ELR (cell line): ENCODE data around the gene DGCR8.
"Not testable (repeated sequence)": the region's sequence is repeated elsewhere in the genome, so short reads cannot be mapped to it uniquely, and the experiment has no call there.

ENCODE experiments used
- DNase-seq: peaks from one replicate; pipeline ENCODE4 v3.0.0-alpha.2; 2015; ENCODE audit warnings: low read depth

DGCR8 gene

GRCh38 chr22:20066617-20067383 is 13.2 kb upstream of the DGCR8 start:
- DNase-seq: no peak

- not testable (repeated sequence) for DNase-seq
Observed at GRCh38 chr22:20067384-20067682, 12.7 kb upstream of the DGCR8 start.

GRCh38 chr22:20068640-20069039 is 11.4 kb upstream of the DGCR8 start:
- no peak for DNase-seq

- DNase-seq: no peak
Observed at GRCh38 chr22:20069331-20070042, 10.6 kb upstream of the DGCR8 start.

- DNase-seq: no peak
Observed at GRCh38 chr22:20071524-20071972, 8.5 kb upstream of the DGCR8 start.

GRCh38 chr22:20076627-20077172 is 3.3 kb upstream of the DGCR8 start:
- no peak for DNase-seq

- DNase-seq: peak; percentile 77
Observed at GRCh38 chr22:20080445-20080775, 369 bp downstream of the DGCR8 start.

- DNase-seq: peak; percentile 84
Observed at GRCh38 chr22:20080776-20081654, 974 bp downstream of the DGCR8 start.

- no peak for DNase-seq
Observed at GRCh38 chr22:20083157-20083890, 3.3 kb downstream of the DGCR8 start.

GRCh38 chr22:20083891-20084546 is 4.0 kb downstream of the DGCR8 start:
- no peak for DNase-seq

- peak; percentile 30 for DNase-seq
Observed at GRCh38 chr22:20084547-20085413, 4.7 kb downstream of the DGCR8 start.

- no peak for DNase-seq
Observed at GRCh38 chr22:20085651-20086050, 5.6 kb downstream of the DGCR8 start.

GRCh38 chr22:20086101-20086599 is 6.1 kb downstream of the DGCR8 start:
- DNase-seq: no peak

GRCh38 chr22:20086763-20087162 is 6.7 kb downstream of the DGCR8 start:
- DNase-seq: no peak

GRCh38 chr22:20087319-20088262 is 7.5 kb downstream of the DGCR8 start:
- DNase-seq: no peak

GRCh38 chr22:20088263-20088648 is 8.2 kb downstream of the DGCR8 start:
- no peak for DNase-seq

- no peak for DNase-seq
Observed at GRCh38 chr22:20089226-20089976, 9.4 kb downstream of the DGCR8 start.
